Measurements from ENCODE around the gene TYW3.

Gene TYW3

DNA sequence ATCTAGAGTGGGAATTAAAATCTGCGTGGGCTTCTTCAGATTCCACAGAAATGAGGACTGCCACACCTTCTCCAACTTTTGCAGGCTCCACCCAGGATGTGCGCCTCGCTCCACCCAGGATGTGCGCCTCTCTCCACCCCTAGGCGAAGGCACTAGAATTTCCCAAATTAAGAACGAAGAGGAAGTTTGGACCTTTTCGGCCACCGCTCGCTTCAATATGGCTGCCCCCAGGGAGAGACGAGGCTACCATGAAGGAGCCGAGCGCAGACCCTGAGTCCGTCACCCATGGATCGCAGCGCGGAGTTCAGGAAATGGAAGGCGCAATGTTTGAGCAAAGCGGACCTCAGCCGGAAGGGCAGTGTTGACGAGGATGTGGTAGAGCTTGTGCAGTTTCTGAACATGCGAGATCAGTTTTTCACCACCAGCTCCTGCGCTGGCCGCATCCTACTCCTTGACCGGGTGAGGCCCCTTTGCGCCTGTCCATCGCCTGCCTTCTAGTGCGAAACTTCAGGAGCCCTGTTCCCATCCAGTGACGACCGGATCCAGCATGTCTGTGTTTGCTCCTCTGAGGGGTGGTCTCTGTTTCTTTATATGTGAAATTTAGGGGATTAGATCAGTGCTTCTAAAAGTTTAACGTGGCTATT lies at the start of gene TYW3, which contains the start of gene CRYZ:
TSS of gene TYW3 (plus strand) at position 193 of the 644 bp plus-strand sequence. CDS start at position 286, 93 bp downstream.
TSS of gene CRYZ (minus strand) at position 91 of the 644 bp plus-strand sequence. CDS start 8,229 bp downstream, outside the sequence.
- DNase-seq (ENCODE audit: low read depth in 2 of 2): peak; percentile 73 to 75

- no peak for DNase-seq (ENCODE audit: low read depth in 2 of 2)
Measured at GRCh38 chr1:74683656-74684055, 49.3 kb upstream of the TYW3 start.

DNA sequence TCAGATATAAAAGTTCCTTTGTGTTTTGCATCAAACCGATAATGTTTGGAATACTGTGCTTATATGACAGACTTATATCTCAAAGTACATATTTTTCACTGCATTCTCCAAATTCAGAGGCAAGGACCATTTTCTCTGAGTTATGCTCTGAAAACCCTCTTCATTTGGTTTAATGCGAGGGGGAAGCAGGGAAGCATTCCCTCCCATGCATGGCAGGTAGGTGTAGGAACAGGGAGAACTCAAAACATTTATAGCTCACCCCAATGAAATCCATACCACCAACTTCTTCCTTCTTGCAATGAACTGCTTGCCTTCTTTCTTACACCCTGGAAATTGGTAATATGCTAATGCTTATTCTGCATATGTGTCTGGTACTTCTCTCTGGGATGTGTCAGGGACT lies 48.7 kb upstream of the TYW3 start:
- no peak for DNase-seq (ENCODE audit: low read depth in 2 of 2)

- no peak for DNase-seq (ENCODE audit: low read depth in 2 of 2)
Measured at GRCh38 chr1:74686928-74687327, 46.0 kb upstream of the TYW3 start.

GRCh38 chr1:74689621-74690363 lies 43.2 kb upstream of the TYW3 start:
- peak in 1 of 2 donors; percentile 13 for DNase-seq (ENCODE audit: low read depth in 2 of 2)

- no peak for DNase-seq (ENCODE audit: low read depth in 2 of 2)
Measured at GRCh38 chr1:74690364-74690696, 42.6 kb upstream of the TYW3 start.

DNA sequence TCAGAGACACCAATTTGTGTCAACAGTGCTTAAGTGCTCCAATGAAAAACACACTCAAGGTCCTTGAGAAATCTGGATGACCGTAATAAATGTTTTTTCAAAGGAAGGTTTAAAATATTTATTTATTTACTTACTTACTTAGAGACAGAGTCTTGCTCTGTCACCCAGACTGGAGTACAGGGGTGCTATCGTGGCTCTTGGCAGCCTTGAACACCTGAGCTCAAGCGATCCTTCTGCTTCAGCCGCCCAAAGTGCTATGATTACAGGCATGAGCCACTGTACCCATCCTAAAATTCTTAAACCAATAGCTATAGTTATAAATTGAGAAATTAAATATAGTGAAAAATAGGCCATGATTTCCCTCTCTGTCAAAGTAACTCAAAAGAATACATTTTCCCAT lies 42.0 kb upstream of the TYW3 start:
- no peak for DNase-seq (ENCODE audit: low read depth in 2 of 2)

GRCh38 chr1:74693473-74693872 lies 39.5 kb upstream of the TYW3 start:
- no peak for DNase-seq (ENCODE audit: low read depth in 2 of 2)

GRCh38 chr1:74697832-74698231 lies 35.1 kb upstream of the TYW3 start:
- DNase-seq (ENCODE audit: low read depth in 2 of 2): no peak

- DNase-seq (ENCODE audit: low read depth in 2 of 2): no peak
Measured at GRCh38 chr1:74699331-74699730, 33.6 kb upstream of the TYW3 start.

DNA sequence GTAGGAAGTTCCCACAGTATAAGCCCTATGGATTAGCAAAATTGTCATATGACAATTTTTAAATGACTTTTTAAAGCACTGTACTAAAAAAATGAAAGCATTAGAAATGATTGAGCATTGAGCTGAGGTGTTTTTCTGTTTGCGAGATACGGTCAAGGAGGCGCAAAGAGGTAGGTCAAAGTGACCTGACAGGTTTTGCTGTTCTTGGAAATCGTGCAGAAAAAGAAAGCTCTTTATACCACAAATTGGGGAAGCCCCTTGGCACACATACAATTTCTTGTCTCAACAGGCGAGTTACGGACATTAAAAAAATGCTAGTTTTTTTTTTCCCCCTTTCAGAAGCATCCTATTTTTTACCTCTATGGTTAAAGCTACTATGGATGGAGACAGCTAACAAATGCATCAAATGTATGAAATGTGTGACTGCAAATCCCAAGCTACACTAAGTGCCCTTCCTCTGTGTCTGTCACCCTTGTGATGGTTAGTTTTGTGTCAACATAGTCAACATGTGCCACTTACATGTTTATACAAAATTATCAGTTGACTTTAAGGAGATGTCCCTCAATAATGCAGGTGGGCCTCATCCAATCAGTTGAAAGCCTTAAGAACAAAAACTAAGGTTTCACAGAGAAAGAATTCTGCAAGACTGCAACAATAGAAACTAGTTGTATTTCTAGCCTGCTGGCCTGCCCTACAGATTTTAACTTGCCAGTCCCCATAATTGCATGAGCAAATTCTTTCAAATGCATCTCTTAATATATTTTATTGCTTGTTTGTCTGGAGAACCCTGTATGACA lies 29.4 kb upstream of the TYW3 start:
- DNase-seq (ENCODE audit: low read depth in 2 of 2): no peak

DNA sequence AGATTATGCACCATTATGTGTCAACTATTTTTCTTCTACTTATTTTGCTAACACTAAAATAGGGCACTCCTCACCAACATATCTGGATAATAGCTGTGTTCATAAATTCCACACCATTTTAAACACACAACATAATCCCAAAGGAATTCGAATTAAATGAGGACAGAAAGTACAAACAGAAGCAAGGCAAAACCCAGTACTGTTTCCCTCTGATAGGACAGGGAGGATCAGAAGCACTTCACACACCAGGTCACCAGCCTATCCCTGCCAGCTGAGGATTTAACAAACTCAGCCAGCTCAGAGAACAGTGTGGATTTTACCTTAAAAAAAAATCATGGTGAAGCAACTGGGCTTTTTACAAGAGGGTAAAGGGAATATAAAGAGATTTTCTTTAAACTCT lies 20.1 kb upstream of the TYW3 start:
- no peak for DNase-seq (ENCODE audit: low read depth in 2 of 2)

DNA sequence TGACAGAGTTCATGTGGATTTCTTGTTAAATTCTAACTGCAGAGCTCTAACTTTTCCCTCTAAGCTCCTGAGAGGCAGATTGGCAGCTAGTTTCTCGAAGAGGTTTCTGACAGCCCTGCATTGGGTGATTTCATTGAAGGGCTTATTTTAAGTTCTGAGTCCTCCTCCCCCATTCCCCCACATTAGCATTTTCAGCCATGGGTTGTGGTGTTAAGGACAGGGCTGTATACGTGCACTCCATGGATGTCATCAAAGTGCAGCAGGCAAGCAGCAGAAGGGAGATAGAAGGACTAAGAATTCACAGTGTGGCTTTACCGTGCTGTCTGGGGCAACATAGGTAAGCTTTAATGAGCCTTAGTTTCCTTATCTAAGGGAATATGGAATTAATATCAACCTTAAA lies 19.1 kb upstream of the TYW3 start:
- no peak for DNase-seq (ENCODE audit: low read depth in 2 of 2)

- DNase-seq (ENCODE audit: low read depth in 2 of 2): no peak
Measured at GRCh38 chr1:74714429-74715235, 18.3 kb upstream of the TYW3 start.

- no peak for DNase-seq (ENCODE audit: low read depth in 2 of 2)
Measured at GRCh38 chr1:74715236-74715502, 17.8 kb upstream of the TYW3 start.

GRCh38 chr1:74715806-74716205 lies 17.1 kb upstream of the TYW3 start:
- DNase-seq (ENCODE audit: low read depth in 2 of 2): no peak

DNA sequence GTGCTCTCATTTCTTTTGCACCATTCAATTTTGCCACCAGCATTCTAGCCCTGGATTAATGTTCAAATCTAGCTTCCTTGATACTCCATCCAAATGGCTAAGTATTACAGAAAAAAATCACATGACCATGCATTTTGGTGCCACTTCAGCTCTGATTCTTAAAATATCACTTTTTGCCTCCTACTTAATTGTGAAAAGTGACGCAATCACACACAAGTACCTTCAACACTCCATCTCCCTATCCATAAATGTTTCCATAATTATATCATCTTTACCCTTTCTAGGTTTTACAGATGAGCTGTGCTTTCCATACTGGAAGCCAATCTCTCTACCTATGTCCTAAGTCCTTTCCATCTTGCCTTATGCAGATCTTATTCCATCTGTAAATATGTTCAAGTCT lies 16.1 kb upstream of the TYW3 start:
- no peak for DNase-seq (ENCODE audit: low read depth in 2 of 2)

GRCh38 chr1:74717626-74718025 lies 15.3 kb upstream of the TYW3 start:
- no peak for DNase-seq (ENCODE audit: low read depth in 2 of 2)

DNA sequence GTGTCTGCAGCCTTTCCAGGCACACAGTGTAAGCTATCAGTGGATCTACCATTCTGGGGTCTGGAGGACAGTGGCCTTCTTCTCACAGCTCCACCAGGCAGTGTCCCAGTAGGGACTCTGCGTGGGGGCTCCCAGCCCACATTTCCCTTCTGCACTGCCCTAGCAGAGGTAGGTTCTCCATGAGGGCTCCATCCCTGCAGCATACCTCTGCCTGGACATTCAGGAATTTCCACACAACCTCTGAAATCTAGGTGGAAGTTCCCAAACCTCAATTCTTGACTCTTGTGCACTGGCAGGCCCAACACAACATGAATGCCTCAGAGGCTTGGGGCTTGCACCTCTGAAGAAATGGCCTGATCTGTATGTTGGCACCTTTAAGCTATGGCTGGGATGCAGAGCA lies 6.9 kb upstream of the TYW3 start:
- no peak for DNase-seq (ENCODE audit: low read depth in 2 of 2)

- no peak for DNase-seq (ENCODE audit: low read depth in 2 of 2)
Measured at GRCh38 chr1:74728736-74729135, 4.2 kb upstream of the TYW3 start.

GRCh38 chr1:74729741-74730478 lies 3.0 kb upstream of the TYW3 start:
- no peak for DNase-seq (ENCODE audit: low read depth in 2 of 2)

Measured in stimulated activated CD8-positive, alpha-beta memory T cell treated with anti-CD3 and anti-CD28 coated beads, Interleukin-7, amount 100 ng/mL, for 4 hours (primary cell).